NCI-H345 treated with DMSO at 0.1 percent for 48 hours (cell line): Measurements from ENCODE around the gene ZNF79.

Source experiments
- DNase-seq: peaks from one replicate; lab custom pipeline; 2025; ENCODE audit not compliant: unreplicated experiment; lab: John Stamatoyannopoulos, UW

The ZNF79 gene

DNA sequence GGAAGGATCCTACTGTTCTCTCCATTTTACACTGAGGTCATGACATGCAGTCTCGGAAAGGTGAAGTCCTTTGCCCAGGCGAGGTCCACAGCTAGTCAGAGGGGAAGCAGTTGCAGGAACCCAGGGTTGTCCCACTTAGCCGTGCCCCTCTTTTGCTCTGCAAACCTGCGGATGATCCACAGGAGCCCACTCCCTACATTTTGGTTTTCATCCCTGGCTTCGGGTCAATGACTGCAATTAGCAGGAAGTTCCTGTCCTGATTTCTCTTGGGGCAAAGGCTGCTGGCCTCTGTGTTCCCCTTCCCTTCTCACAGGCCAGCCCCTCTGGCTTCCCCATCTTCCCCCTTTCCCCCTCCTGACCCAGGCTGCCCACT lies 25.9 kb upstream of the ZNF79 start:
- DNase-seq = no peak

DNA sequence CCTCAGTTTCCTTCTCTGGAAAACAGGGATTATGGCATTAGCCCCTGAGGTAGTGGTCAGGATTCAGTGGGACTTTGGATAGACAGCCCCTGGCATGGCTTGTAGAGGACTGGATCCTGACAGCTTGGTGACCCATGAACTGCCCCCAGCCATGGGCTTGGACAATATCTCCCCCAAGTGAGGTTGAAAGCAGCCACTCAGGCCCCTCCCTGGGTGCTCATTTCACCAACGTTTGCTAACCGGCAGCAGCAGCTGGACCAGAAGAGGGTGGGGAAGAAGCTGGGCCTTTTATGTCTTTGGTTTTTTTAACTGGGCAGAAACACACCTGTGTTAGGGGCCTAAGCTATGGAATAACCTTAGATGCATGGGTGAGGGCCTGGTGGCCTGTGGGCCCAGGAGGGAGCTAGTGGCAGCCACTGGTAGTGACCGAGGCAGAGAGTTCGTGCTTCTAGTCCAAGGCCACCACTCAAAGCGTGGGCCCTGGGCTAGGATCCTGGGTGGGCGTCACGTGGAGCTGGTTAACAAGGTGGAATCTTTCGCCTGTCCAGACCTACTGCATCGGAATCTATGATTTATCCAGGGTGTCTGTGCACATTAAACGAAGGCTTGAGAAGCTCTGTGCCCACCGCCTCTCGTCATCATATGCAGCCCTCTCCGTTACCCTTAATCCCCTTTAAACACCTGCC lies 25.3 kb upstream of the ZNF79 start:
- DNase-seq = no peak

DNA sequence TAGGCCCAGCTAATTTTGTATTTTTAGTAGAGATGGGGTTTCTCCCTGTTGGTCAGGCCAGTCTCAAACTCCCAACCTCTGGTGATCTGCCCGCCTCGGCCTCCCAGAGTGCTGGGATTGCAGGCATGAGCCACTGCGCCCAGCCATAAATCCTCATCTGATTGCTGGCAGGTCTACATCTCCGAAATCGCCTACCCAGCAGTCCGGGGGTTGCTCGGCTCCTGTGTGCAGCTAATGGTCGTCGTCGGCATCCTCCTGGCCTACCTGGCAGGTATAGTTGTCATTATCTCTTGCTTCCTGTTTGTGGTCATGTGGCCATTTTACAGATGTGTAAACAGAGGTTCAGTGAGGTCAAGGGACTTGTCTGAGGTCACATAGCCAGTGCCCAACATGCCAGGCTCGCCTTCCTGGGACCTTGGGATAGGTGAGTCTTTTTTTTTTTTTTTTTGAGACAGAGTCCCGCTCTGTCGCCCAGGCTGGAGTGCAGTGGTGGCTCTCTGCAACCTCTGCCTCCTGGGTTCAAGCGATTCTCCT lies 24.4 kb upstream of the ZNF79 start:
- DNase-seq = no peak

DNA sequence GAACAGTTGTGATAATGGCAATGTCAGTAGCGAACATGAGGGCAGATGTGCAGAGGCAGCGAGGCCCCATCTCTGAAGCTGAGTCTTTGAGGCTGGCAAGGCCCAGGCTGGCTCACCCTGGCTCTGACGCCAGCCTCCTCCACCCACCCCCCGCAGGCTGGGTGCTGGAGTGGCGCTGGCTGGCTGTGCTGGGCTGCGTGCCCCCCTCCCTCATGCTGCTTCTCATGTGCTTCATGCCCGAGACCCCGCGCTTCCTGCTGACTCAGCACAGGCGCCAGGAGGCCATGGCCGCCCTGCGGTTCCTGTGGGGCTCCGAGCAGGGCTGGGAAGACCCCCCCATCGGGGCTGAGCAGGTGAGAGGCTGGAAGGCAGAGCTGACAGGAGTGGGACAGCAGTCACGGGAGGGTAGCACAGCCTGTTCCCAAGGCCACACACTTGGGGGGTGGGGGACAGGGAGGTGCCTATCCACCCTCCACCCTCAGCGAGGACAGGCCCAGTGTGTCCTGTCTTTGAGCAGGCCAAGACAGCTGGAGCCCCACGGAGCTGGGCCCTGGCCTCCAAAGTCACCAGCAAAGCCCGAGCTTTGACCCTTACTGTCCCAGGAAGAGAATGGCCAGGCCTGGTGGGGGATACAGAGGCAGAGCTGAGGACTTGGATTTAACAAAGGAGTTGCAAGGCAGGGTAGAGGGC lies 21.6 kb upstream of the ZNF79 start:
- DNase-seq = no peak

DNA sequence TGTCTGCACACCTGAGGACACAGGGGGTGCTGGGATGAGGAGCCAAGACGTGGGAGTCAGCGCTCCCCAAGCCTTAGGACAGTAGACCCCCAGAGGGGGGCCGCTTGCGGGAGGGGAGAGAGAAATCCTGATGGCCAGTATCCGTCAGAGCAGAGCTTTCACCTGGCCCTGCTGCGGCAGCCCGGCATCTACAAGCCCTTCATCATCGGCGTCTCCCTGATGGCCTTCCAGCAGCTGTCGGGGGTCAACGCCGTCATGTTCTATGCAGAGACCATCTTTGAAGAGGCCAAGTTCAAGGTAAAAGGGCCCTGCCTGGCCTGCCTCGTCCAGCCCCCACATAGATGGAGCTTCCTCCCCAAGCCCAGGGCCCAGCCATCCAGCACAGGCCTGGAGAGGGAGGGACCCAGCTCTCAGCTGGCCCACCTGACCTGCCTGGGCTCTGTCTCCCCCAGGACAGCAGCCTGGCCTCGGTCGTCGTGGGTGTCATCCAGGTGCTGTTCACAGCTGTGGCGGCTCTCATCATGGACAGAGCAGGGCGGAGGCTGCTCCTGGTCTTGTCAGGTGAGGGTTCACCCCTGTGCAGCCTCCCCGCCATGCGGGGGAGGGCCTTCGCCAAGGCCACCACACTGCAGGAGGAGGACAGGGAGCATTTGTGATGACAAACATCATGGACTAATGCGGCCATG lies 20.5 kb upstream of the ZNF79 start:
- no peak for DNase-seq

DNA sequence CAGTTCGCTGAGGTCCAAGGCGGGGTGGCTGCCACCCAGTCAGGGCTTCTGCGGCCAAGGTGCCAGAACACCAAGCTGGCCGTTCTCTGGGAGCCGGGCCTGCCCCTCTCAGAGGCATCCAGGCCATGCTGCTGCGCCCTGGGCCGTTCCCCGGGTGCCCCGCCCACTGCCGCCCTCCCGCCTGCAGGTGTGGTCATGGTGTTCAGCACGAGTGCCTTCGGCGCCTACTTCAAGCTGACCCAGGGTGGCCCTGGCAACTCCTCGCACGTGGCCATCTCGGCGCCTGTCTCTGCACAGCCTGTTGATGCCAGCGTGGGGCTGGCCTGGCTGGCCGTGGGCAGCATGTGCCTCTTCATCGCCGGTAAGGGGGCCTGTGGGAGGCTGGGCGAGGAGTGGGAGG lies 19.6 kb upstream of the ZNF79 start:
- no peak for DNase-seq

DNA sequence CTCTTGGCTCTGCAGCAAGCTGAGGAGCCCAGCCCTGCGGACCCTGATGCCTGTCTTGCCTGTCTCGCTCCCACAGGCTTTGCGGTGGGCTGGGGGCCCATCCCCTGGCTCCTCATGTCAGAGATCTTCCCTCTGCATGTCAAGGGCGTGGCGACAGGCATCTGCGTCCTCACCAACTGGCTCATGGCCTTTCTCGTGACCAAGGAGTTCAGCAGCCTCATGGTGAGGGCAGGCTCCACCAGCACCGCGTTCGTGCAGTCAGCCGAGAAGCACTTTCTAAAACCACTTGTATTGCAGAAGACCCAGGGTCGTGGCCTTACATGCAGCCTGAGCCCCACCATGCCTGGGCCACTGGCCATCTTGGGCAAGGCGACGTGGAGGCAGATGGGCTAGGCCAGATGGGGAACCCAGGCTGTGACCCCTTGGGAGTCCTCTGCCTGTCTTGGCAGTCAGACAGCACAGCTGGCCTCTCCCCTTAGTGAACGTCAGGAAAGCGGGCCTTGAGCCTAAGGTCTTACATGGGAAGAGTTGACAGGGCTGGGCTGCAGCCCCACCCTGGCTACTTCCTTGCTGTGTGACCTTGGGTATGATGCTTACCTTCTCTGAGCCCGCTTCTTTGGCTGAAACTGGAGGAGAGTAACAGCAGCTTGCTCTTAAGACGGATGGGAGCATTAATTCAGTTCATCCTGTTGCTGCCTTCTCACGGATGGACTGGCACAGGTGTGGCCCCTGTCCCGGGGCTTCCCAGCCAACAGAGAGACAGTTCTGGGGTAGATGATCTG lies 18.6 kb upstream of the ZNF79 start:
- no peak for DNase-seq

DNA sequence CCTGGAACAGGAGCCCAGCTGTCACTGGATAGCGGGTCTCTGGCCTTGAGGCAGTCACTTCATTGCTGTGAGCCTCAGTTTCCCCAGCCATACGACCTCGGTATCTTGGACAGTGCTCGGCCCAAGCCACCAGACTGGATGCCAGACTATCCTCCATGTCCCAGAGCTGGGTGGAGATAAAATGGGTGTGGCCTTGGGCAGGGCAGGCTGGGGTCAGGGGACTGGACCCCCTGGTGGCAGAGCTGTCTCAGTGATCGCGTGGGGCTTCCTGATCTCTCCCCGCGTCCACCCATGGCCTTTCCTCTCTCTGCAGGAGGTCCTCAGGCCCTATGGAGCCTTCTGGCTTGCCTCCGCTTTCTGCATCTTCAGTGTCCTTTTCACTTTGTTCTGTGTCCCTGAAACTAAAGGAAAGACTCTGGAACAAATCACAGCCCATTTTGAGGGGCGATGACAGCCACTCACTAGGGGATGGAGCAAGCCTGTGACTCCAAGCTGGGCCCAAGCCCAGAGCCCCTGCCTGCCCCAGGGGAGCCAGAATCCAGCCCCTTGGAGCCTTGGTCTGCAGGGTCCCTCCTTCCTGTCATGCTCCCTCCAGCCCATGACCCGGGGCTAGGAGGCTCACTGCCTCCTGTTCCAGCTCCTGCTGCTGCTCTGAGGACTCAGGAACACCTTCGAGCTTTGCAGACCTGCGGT lies 17.2 kb upstream of the ZNF79 start:
- no peak for DNase-seq

DNA sequence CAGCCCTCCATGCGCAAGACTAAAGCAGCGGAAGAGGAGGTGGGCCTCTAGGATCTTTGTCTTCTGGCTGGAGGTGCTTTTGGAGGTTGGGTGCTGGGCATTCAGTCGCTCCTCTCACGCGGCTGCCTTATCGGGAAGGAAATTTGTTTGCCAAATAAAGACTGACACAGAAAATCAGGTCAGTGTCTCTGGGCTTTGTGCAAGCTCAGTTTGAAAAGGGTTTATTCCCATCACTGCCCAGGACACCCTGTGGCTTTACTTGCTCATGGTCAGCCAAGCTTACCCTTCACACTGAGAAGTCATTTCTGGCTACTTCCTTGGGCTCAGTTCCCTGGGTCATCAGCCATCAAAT lies 16.7 kb upstream of the ZNF79 start:
- DNase-seq = no peak

DNA sequence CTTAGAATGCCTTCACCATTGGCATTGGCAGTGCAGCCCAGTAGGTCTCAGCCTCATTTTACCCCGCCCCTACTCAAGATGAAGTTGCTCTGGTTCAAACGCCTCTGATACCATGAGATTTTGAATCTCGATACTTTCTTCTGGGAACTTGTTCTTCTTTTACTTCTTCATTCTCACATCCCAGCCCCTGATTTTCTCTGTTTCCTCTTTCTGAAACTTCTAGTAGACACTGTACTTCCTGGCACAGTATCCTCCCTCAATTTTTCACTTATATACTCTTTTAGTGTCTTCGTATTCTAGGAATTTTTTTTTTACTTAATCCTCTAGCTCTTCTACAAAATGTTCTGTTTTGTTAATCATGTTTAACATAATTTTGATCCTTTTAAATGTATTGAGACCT lies 13.1 kb upstream of the ZNF79 start:
- DNase-seq = no peak

DNA sequence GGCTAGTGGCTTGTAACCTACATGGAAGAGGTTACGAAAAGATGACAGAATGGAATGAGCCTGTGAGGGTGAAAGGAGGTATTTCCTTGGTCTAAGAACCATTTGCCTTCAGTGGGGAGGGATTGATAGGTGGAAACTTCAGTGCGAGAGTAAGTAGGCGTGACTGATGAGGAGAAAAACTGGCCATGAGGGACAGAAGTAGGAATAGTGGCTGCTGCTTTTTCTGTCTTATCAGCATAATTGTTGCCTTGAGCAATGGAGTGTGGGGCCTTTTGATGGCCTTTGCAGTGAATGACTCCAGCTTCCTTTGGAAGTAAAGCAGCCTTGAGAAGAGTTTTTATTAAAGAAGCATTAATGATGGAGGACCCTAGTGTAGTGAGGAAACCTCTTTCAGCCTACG lies 9.0 kb upstream of the ZNF79 start:
- no peak for DNase-seq

DNA sequence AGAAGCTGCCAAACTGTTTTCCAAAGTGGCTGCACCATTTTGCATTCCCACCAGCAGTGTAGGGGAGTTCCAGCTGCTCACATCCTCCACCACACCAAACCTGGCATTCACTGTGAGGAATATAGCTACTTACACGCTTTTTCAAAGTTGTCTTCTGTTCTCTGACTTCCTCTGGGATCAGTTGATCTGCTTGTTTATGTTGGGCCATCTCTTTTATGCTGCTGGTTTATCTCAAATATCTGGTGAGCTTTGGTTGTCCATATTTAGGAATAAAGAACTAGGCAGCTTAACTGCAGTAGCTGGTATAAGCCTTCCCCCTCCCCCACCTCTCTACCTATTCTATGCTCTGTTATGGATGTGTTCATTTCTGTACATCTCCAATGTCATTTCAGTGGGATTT lies 8.5 kb upstream of the ZNF79 start:
- no peak for DNase-seq

DNA sequence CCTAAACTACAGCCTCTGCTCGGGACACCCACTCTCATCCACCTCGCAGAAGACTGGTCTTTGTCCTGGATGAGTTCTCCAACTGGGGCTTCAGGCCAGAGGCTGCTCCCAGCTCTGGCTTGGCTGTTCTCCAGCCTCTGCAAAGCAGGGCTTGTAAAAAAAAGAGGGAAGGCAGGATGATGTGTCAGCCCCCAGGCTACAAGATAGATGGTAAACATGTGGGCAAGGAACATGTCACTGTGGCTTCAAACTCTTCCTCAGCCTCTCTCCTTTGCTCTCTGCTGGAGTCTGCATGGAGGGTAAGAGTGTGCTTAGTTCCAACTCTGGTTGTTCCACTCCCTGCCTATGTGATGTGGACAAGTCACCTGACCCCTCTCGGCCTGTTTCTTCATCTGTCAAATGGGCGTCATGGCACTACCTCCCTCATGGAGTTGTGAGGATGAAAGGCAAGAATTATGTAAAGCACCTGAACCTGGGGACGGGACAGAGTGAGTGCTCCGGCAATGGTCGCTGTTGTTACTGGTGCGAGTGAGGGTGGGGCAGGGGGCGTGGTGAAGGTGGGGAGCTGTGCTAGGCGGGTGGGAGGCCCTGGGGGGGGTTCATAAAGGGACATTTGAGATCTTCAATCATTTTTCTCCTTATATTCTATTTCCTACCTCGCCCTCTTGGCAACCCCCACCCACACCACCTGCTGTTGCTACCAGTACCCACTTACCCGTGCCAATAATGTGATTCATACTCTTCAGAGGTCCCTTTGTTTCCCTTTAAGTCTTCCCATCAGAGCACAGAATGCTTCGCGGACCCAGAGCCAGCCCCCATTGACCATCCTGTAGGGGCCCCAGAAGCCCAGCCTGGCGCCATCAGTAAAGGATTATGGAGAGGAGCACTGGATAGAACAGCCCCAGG lies 6.8 kb upstream of the ZNF79 start:
- DNase-seq = no peak

DNA sequence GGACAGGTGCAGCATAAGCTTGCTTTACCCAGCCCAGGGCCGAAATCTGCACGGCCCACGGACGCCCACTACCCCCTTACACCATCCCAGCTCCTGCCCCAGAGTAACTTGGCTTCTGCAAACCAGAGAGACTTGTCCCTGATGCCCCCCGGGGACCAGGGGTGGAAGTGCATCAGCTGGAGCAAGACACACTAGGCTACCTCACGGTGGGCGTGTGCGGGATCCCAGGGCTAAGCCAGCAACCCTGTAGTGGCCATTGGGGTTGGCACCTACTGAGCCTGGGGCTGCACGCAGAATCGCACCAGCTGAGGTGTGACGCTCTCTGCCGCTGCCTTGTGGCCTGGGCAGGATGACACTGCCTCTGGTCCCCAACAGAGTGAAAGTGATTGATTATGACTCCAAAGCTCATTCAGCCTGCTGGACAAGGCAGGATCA lies 6.1 kb upstream of the ZNF79 start:
- DNase-seq = no peak

DNA sequence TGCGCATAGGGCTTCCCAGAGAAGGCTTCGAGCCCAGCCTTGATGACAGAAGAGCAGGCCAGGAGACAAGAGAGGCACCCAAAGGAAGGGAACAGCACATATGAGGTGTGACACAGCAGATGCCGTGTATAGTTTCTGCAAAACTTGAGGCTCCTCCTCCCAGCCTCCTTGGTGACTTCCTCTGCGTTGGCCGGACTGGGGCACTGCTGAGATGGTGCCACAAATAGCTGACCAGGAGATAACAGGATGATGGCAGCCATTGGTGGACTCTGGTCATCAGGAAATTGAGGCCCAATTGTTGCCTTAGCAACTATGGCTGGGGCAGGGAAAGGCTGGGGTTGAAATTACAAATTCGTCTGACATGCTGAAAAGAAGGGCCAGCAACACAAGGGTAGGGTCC lies 4.8 kb upstream of the ZNF79 start:
- DNase-seq = no peak

DNA sequence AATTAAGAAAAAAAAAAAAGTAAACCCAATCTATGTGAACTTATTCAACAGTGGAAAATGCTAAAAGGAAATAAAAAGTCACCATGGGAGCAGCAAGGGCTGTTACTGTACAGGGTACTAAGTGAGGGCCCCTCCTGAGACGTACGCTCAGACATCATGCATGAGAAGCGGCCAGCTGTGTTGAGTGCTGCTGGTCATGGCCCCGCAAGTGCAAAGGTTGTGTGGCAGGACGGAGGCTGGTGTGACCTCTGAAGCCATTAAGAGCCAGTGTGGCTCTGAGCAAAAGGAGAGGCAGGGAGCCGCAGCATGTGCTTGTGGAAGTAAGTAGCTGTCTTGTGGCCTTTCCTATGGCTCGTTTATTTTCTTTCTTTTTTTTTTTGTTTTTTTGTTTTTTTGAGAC lies 3.1 kb upstream of the ZNF79 start:
- DNase-seq = no peak

DNA sequence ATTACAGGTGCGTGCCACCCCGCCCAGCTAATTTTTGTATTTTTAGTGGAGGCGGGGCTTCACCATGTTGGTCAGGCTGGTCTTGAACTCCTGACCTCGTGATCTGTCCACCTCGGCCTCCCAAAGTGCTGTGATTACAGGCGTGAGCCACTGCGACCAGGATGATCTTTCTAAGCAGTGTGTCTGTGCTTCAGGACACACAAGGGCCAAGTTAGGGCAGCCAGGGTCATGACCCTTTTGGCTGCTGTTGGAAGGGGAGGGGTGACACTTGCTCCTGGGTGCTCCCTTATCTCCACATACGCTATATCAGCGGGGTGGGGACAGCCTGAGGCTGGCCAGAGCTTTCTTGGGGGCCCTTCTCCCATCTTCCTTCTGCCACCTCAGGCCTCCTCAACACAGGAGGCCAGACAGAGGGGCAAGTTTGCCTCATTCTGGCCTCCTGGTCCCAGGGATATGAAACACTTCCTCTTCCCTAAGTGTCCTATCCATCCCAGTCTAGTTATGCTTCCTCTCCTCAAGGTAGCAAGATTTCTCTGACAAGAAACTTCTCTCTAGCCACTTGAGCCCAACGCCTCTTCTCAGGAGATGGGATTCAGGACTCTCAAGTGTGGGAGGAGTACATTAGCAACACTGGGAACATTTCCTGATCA lies 1.9 kb upstream of the ZNF79 start:
- DNase-seq = no peak

DNA sequence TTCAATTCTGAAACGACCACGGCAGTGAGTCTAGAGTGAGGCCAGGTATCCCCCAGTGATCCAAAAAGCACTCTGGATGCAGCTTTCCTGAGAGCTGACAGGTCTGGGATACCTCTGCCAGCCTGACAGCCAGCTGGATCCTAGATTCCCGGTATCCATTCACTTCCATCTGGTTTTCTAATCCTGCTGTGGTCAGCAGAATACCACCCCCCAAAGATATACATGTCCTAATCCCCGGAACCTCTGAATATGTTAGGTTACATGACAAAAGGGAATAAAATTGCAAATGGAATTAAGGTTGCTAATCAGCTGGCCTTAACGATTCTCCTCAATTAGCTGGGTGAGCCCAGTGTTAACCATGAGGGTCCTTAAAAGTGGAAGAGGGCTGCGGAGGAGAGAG lies 1.4 kb upstream of the ZNF79 start:
- no peak for DNase-seq

DNA sequence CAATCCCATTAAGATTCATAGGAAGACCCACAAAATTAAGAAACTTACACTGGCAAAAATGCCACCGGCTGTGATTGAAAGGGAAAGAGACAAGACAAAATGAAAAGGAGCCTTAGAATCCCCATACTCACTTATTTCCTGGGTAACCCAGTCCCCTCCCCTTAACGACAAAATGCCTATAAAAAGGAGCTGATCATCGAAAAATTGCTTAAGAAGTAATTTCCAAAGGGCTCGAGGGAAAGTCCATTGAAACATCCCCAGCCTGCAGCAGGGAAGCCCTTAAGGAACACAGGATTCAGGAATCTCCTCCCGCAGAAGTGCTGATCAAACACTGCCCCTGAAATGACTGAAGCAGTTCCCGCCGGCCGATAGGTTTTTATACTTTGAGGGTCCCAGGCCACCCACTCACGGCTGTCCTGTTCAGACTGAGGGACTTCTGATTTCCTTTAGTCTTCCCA lies 677 bp upstream of the ZNF79 start:
- no peak for DNase-seq
